ENCODE data around the gene FBXW2.
"Not testable (repeated sequence)": the region's sequence is repeated elsewhere in the genome, so short reads cannot be mapped to it uniquely, and the experiment has no call there.

Gene FBXW2

GRCh38 chr9:120808931-120809330, 15.7 kb upstream of the FBXW2 start:
- TF ChIP-seq, protein P1, sequence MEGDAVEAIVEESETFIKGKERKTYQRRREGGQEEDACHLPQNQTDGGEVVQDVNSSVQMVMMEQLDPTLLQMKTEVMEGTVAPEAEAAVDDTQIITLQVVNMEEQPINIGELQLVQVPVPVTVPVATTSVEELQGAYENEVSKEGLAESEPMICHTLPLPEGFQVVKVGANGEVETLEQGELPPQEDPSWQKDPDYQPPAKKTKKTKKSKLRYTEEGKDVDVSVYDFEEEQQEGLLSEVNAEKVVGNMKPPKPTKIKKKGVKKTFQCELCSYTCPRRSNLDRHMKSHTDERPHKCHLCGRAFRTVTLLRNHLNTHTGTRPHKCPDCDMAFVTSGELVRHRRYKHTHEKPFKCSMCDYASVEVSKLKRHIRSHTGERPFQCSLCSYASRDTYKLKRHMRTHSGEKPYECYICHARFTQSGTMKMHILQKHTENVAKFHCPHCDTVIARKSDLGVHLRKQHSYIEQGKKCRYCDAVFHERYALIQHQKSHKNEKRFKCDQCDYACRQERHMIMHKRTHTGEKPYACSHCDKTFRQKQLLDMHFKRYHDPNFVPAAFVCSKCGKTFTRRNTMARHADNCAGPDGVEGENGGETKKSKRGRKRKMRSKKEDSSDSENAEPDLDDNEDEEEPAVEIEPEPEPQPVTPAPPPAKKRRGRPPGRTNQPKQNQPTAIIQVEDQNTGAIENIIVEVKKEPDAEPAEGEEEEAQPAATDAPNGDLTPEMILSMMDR (IDR thresholded peaks at IDR 0.05; ENCODE audit: low read depth, low read length) = no peak
- no peak overlapping the region for H3K4me3 ChIP-seq (ENCODE audit: low read depth, low read length)
- in situ Hi-C loops (cut with HindIII; ENCODE audit: low sequenced_read_pairs) = no loop called here
- no peak for DNase-seq (ENCODE audit: low read depth, low spot score)

DNA sequence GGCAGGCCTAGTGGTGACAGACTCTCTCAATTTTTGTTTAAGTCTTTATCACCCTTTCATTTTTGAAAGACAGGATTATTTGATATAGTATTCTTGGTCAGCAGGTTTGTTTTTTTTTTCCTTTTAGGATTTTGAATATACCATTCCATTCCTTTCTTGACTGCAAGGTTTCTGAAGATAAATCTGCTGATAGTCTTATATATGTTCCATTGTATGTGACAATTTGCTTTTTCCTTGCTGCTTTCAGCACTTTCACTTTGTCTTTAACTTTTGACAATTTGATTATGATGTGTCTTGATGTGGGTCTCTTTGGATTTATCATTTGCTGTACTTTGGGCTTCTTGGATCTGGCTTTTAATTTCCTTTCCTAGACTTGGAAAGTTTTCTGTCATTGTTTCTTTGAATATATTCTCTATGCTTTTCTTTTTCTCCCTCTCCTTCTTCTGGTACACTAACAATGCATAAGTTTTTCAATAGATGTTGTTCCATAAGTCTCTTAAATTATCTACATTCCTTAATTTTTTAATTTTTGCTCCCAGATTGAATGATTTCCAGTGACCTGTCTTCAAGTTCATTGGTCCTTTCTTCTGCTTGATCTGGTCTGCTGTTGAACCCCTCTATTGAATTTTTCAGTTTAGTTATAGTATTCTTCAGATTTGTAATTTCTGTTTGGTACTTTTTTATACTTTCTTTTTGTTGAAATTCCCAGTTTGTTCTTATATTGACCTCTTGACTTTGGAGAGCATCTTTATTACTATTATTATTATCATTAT, 14.6 kb upstream of the FBXW2 start:
- no peak for DNase-seq (ENCODE audit: low read depth, low spot score)
- TF ChIP-seq, protein P1 (IDR thresholded peaks at IDR 0.05; ENCODE audit: low read depth, low read length) = no peak
- in situ Hi-C loops (cut with HindIII; ENCODE audit: low sequenced_read_pairs) = no loop called here

DNA sequence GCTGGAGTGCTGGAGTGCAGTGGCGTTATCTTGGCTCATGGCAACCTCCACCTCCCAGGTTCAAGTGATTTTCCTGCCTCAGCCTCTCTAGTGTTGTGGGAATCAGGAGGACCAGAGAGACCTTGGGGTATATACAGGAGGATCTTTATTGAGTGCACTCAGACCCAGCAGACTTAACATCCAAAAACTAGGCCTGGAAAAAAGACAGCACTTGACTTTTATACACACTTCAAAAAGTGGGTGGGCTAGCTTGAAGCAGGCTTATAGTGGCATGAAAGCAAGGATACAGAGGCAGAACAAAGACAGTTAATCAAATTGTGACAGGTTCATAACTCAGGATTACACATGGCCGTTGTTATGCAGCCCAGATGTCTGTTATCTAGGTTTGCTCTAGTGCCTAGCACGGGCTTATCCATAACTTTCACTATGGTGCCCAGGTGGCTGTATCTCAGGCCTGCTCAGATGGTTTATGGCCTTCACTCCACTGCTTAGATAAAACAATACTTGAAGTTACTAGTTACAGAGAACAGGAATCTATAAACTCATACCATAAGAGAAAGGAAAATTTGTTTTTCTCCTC, 11.7 kb upstream of the FBXW2 start:
- H3K4me3 ChIP-seq (ENCODE audit: low read depth, low read length); in situ Hi-C loops (cut with HindIII; ENCODE audit: low sequenced_read_pairs); DNase-seq (ENCODE audit: low read depth, low spot score): not testable (repeated sequence)

More for the DNA sequence above, 14.6 kb upstream of the FBXW2 start:
- H3K4me3 ChIP-seq (ENCODE audit: low read depth, low read length) = no peak overlapping the region

DNA sequence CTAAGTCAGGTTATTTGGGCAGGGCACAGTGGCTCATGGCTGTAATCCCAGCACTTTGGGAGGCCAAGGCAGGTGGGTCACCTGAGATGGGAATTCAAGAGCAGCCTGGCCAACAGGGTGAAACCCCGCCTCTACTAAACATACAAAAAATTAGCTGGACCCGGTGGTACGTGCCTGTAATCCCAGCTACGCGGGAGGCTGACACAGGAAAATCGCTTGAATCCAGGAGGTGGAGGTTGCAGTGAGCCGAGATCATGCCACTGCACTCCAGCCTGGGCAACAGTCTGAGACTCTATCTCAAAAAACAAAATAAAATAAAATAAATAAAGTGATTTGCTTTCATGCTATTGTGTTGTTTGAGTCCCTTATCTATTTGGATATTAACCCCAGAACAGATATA, 8.2 kb upstream of the FBXW2 start:
- no peak overlapping the region for H3K4me3 ChIP-seq (ENCODE audit: low read depth, low read length)
- TF ChIP-seq, protein P1 (IDR thresholded peaks at IDR 0.05; ENCODE audit: low read depth, low read length) = no peak
- in situ Hi-C loops (cut with HindIII; ENCODE audit: low sequenced_read_pairs) = no loop called here
- DNase-seq (ENCODE audit: low read depth, low spot score) = no peak

- H3K4me3 ChIP-seq (ENCODE audit: low read depth, low read length) = no peak overlapping the region
- TF ChIP-seq, protein P1 (IDR thresholded peaks at IDR 0.05; ENCODE audit: low read depth, low read length) = no peak
- in situ Hi-C loops (cut with HindIII; ENCODE audit: low sequenced_read_pairs) = no loop called here
- no peak for DNase-seq (ENCODE audit: low read depth, low spot score)
Observed at GRCh38 chr9:120791161-120791560, 2.1 kb downstream of the FBXW2 start.

GRCh38 chr9:120787933-120788332, 5.3 kb downstream of the FBXW2 start:
- TF ChIP-seq, protein P1 (IDR thresholded peaks at IDR 0.05; ENCODE audit: low read depth, low read length) = no peak
- no peak overlapping the region for H3K4me3 ChIP-seq (ENCODE audit: low read depth, low read length)
- in situ Hi-C loops (cut with HindIII; ENCODE audit: low sequenced_read_pairs) = no loop called here
- no peak for DNase-seq (ENCODE audit: low read depth, low spot score)

GRCh38 chr9:120783602-120784047, 9.6 kb downstream of the FBXW2 start:
- DNase-seq (ENCODE audit: low read depth, low spot score) = no peak
- TF ChIP-seq, protein P1 (IDR thresholded peaks at IDR 0.05; ENCODE audit: low read depth, low read length) = no peak
- H3K4me3 ChIP-seq (ENCODE audit: low read depth, low read length) = no peak overlapping the region
- in situ Hi-C loops (cut with HindIII; ENCODE audit: low sequenced_read_pairs) = no loop called here

Data from astrocyte of the spinal cord (primary cell).